Left colon (tissue), 2 donors: ENCODE data around the gene CASQ2. TPM values are rescaled to one million over a fixed set of nuclear protein-coding genes. Genes with fewer than 3 reads are reported as not detected.
A peak's percentile ranks its signal among the peaks of the same experiment; 100 is the strongest.
"Not testable (repeated sequence)": the region's sequence is repeated elsewhere in the genome, so short reads cannot be mapped to it uniquely, and the experiment has no call there.

Source experiments
- ATAC-seq: fragments of 200-7000 bp; cut with Tn5 transposase; one replicate; pipeline ENCODE4 v1.9.1; 2020; ENCODE audit warnings: mild to moderate bottlenecking, moderate library complexity
- DNase-seq, 2 donors: peaks; one replicate each; pipeline ENCODE4 v3.0.0-alpha.2; 2020
- intact Hi-C, 2 donors: fragments of 100-400 bp; cut with DNase I in 1 of 2; cut with micrococcal nuclease in 1 of 2; formaldehyde crosslinking; loops; one replicate each; pipeline versions ENCODE4 v1.11.2 to v1.14.0; 2022; cut with DNase I, micrococcal nuclease
- total RNA-seq, 2 donors: library from RNA; stranded (reverse); fragmentation: NEBNext Ultra II Directional; extraction: Animal tissue kit (Norgen Biotek cat#: 25700); gene quantifications; one replicate each; pipeline ENCODE4 v1.2.1, GENCODE V29; 2021
- donor health status: DM: no; HTN: no; CAD: no.
- donor health status: DM: yes; HTN: yes; CAD: no.

CASQ2 gene
- total RNA-seq, 2 donors from 2014 or later: 0.46 to 6.6 TPM

- intact Hi-C loops: no loop called here
- ATAC-seq (no peak), DNase-seq (no peak)
Observed at GRCh38 chr1:115782571-115783281, 14.2 kb upstream of the CASQ2 start.

- no peak for DNase-seq
Observed at GRCh38 chr1:115781851-115782250, 13.3 kb upstream of the CASQ2 start.

GRCh38 chr1:115781343-115781742 lies 12.8 kb upstream of the CASQ2 start:
- ATAC-seq (no peak), DNase-seq (no peak)
- intact Hi-C loops: no loop called here

More at GRCh38 chr1:115781851-115782250, 13.3 kb upstream of the CASQ2 start:
- intact Hi-C loops: no loop called here
- ATAC-seq: no peak

GRCh38 chr1:115780655-115781054 lies 12.1 kb upstream of the CASQ2 start:
- intact Hi-C loops, DNase-seq, ATAC-seq: not testable (repeated sequence)

GRCh38 chr1:115779075-115779474 lies 10.6 kb upstream of the CASQ2 start:
- intact Hi-C loops: loop anchor here in 1 of 2 donors (10.0 kb wide), 1 partner anchor 174 kb away; no protein-coding TSS in a partner anchor
- not testable (repeated sequence) for ATAC-seq, DNase-seq

GRCh38 chr1:115771847-115772457 lies 3.4 kb upstream of the CASQ2 start:
- DNase-seq (peak; percentile 41 to 53), ATAC-seq (peak; percentile 93)
- intact Hi-C loops: loop anchor here (5.0 to 10.0 kb wide), 2 partner anchors 165 to 167 kb away; no protein-coding TSS in a partner anchor

- DNase-seq: no peak
- ATAC-seq: peak; percentile 21
- intact Hi-C loops: loop anchor here (5.0 to 10.0 kb wide), 2 partner anchors 164 to 166 kb away; no protein-coding TSS in a partner anchor
Observed at GRCh38 chr1:115771094-115771846, 2.8 kb upstream of the CASQ2 start.

- intact Hi-C loops: no loop called here
- no peak for ATAC-seq
- peak in 1 of 2 donors; percentile 31 for DNase-seq
Observed at GRCh38 chr1:115767403-115767802, 1.1 kb downstream of the CASQ2 start.

- no peak for DNase-seq
- intact Hi-C loops: no loop called here
- no peak for ATAC-seq
Observed at GRCh38 chr1:115765091-115765490, 3.4 kb downstream of the CASQ2 start.

- intact Hi-C loops: loop anchor here in 1 of 2 donors (5.0 kb wide), 1 partner anchor 47 kb away; no protein-coding TSS in a partner anchor
- peak in 1 of 2 donors; percentile 39 for DNase-seq
- ATAC-seq: peak; percentile 66
Observed at GRCh38 chr1:115764541-115764940, 4.0 kb downstream of the CASQ2 start.

- intact Hi-C loops: loop anchor here in 1 of 2 donors (5.0 kb wide), 1 partner anchor 45 kb away; no protein-coding TSS in a partner anchor
- DNase-seq (no peak), ATAC-seq (no peak)
Observed at GRCh38 chr1:115762779-115763178, 5.7 kb downstream of the CASQ2 start.

- no peak for DNase-seq
- intact Hi-C loops: loop anchor here in 1 of 2 donors (5.0 kb wide), 1 partner anchor 44 kb away; no protein-coding TSS in a partner anchor
- ATAC-seq: peak; percentile 49
Observed at GRCh38 chr1:115761601-115762302, 6.8 kb downstream of the CASQ2 start.

- DNase-seq (no peak), ATAC-seq (no peak)
- intact Hi-C loops: no loop called here
Observed at GRCh38 chr1:115757856-115758255, 10.7 kb downstream of the CASQ2 start.

- DNase-seq (no peak), ATAC-seq (no peak)
- intact Hi-C loops: no loop called here
Observed at GRCh38 chr1:115757326-115757725, 11.2 kb downstream of the CASQ2 start.

GRCh38 chr1:115755456-115756370 lies 12.8 kb downstream of the CASQ2 start:
- intact Hi-C loops: no loop called here
- DNase-seq (no peak), ATAC-seq (no peak)

GRCh38 chr1:115753830-115754229 lies 14.7 kb downstream of the CASQ2 start:
- DNase-seq: no peak
- no peak for ATAC-seq
- intact Hi-C loops: no loop called here

GRCh38 chr1:115753361-115753760 lies 15.2 kb downstream of the CASQ2 start:
- intact Hi-C loops: no loop called here
- ATAC-seq (no peak), DNase-seq (no peak)
